HG03378 (cell line): Measurements from ENCODE around the gene DUSP10.

Experiments used
- ATAC-seq: cut with Tn5 transposase; IDR thresholded peaks from one replicate; pipeline ENCODE4 v1.9.1; 2021; ENCODE audit warnings: mild to moderate bottlenecking, moderate library complexity; ENCODE audit not compliant: unreplicated experiment

Gene DUSP10

DNA sequence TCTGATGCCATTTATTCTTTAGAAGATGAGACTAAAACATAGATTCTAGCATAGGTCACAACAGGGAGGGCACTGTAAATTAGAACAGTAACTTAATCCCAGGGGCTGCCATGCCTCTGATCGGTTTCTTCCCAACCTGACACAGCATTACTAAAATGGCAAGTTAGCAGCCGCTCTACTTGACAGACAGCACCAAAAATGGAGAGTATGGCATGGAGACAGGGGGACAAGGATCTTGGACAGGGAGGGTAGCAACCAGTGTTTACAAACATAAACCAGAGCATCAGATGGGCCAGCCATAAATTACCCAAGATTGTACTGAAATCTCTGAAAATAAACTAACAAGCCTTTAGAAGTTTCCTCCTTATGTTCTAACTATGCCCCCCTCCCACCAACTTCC, 5.9 kb downstream of the DUSP10 start:
- no peak for ATAC-seq

DNA sequence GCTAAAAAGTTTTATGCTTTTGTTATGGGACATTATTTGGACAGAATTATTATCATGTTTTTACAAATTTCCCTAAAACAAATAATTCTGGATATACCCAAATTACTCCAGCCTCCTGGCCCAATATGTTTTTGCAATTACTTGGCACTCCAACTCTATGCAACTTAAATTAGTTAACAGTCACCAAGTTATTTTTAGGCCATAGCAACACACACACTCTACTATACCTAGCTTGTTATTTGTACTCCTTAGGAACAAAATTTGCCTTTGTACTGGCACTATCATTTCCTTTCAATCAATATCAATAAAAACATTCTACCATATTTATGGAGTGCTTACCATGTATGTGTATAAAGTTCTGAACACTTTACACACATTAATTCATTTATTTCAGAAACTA, 7.7 kb downstream of the DUSP10 start:
- no peak for ATAC-seq

DNA sequence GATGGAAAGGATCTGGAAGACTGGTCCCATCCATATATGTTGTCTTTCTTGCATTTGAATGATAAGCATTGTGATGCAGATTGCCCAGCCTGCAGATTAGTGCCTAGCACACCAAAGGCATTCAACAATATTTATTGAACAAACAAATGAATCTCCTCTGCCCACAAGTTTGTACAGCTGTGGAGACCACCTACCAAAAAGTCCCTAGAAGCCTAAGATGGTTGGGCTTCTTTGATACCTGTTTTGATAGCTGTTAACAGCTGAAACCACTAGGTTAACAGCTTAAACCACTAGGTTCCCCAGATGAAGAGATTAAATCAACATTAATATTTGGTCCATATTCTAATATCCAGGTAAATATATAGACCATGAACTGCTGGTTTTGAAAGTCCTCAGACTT, 9.8 kb downstream of the DUSP10 start:
- no peak for ATAC-seq

DNA sequence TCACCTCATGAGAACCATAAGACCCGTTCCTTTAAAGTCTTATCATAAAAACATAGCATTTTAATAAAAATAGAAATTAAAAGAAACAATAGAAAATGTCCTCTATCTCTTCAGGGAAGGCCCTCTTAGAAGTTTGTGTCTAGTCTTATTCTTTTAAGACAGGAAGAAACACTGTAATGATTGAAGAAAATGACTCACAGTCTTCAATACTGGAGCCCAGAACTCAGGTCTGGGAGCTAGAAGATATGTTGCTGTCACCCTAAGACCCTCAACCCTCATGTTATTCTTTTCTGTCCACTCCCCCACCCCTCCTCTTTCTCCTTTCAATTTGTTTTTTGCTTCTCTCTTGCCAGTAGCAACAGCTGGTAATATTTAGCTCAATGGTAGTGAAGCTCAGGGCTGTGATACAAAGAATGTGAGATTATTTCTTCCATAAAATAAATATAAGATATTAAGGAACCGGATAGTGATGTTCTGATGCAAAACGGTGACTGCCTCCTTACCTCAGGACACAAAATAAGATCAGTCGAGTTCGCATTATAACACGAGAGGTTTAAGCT, 12.0 kb downstream of the DUSP10 start:
- ATAC-seq: no peak

DNA sequence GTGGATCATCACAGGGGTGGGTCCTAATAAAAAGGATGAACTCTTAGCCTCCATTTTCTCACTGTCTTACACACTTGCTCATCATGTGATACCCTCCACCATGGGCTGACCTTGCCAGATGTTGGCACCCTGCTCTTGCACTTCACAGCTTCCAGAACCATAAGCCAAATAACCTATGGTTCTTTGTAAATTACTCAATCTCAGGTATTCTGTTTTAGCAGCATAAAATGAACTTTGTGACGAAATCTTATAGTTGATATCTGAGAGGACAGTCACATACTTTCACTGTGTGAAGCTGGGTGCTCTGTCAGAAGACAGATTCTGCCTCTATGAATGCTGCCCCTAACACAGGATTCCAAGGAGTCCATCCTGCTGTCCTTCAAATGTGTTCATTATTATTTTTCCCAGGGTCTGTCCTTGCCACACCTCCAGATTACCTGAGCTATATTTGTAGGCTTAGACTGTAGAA, 13.8 kb downstream of the DUSP10 start:
- ATAC-seq: no peak

DNA sequence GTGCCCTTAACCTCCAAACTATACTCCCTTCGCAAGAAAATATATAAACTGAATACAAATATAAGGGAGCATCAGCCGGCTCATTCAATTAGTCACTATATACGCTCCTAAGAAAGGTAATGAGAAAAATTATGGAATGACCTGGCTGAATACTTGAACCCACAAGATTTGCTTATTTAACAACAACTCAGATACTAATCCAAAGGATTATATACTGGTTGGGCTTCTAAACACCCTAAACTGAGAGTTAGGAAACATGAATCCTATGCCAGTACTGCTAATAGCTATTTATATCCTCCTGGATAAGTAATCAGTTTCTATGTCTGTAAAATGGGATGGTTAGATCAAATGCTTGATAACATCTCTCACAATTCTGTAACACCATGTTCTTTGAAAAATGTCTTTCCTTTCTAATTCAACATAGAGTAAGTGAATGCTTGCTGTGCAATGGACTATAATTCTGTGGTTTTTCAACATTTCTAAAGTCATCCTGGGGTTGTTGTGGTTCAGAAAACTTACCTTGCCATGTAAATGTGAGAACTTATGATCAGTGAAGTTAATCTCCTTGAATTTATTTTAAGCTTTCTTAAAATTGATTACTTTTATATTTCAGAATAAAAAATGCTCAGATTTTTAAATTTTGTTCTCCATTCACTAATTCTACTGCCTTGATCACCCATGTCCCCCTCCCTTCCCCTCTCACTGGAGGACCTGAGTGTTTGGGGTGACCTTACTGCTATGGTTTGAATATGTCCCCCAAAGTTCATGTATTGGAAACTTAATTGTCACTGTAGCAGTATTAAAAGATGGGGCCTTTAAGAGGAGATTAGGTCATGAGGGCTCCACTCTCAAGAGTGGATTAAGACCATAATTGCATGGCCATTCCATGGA, 14.5 kb downstream of the DUSP10 start:
- ATAC-seq: no peak

DNA sequence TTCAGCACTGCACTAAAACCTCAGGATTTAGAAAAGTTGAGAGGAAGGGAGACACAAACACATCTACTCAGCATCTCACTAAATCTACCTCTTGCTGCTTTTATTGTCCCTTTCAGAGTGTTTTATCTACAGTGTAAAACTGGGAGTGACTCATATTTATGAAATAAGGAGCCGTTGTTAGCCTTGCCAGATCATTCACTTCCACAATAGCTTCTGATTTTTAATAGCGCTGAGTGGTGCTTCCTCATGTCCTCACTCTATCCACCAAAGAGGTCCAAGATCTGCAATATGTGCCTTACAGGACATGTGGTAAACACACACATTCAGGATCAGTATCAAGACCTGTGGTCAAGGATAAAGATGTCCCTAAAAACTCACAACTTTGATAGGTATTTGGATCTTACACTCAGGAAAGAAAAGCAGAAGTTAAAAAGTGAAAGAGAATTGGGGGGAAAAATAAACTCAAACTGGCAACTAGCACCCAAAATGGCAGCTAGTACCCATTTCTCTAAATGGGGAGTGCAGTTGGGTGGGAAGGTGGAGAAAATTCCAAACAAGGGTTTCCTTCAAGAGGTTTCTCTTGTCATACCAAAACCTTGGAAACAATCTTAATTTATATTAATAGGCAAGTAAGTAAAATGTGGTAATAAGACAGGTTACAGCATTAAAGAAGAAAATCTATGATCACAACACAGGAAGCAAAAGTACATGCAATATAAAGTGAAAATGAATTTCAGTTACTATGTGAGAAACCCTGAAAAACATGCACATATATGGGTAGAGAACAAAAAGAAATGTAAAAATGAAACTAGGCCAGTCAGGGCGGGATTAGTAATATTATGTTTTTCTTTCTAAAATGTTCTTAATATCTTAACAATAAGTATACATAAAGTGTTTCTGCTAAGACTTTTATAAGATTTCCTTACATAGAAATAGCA, 15.9 kb downstream of the DUSP10 start:
- no peak for ATAC-seq

DNA sequence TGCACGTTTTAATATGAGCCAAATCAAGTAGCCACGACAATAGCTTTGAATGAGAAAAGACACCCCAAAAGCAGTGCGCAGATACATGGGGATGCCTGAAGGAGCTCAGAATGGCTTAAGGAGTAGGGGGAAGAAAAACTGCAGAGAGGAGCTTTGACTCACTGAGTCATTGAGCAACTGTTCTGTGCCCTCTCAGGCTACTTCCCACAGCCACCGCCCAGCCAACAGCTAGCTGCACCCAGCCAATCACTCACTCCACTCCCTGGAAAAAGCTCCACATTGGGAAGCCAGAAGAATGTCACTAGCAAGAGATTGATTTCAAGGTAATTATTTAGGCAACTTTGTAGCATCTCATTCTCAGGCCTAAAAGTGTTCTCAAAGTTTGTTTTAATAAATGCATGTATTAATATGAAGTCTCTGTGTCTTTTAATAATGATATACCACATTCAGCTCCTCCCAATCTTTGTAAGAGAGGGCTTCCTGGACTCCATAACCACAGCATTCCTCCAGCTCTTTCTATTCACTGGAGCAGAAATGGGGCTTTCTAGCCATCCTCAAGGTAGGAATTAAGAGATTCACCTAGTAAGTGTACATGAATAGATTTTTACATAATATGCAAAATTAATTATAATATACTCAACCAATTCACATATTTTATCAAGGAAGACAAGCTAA, 16.8 kb downstream of the DUSP10 start:
- ATAC-seq: no peak

DNA sequence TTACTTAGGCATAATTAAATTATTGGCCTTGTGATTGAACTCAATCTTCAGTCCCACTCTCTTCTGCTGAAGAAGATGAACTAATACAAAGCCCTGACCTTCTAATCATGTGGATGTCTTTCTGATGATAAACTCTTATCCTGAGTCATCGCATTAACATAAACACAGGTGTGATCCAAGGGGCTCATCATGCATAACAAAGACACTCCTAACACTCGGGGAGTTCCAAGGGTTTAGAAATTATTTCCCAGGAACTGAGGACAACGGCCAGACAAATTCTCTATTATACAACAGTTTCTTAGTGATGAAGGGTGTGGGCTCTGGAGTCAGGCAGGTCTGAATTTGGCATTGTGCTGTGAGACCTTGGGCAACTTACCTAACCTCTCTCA, 18.0 kb downstream of the DUSP10 start:
- ATAC-seq: no peak

DNA sequence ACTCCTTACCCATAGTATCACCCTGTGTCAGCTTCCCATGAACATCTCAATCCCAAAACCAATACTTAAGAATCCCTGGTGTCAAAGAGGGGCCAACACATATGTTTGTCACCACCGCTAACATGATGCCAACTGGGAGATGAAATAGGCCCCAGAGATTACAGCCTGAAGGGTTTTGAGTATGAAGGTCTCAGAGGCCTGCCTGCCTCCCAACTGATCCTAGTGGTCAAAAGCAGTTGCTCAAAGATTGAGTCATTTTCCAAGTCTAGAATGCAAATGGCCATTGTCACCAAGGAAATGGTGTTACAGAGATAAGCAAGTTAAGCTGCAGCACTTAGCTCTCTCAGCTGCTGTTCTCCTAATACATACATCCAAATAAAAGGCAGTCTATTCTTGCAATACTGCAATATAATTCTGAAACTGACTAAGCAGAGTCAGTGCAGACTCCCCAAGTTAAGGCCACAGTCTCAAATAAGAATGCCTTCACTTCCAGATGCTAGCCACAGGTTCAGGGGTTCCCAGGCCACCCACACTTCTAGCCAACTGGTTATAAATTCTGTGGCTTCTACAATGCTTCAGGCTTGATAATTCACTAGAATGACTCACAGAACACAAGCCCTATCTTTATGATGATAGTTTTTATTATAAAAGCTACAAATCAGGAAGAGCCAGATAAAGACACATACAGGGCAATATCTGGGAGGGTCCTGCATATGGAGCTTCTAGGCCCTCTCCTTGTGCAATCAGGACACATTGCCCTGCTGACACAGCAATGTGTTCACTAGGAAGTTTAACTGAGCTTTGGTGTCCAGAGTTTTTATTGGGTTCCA, 18.7 kb downstream of the DUSP10 start:
- no peak for ATAC-seq

DNA sequence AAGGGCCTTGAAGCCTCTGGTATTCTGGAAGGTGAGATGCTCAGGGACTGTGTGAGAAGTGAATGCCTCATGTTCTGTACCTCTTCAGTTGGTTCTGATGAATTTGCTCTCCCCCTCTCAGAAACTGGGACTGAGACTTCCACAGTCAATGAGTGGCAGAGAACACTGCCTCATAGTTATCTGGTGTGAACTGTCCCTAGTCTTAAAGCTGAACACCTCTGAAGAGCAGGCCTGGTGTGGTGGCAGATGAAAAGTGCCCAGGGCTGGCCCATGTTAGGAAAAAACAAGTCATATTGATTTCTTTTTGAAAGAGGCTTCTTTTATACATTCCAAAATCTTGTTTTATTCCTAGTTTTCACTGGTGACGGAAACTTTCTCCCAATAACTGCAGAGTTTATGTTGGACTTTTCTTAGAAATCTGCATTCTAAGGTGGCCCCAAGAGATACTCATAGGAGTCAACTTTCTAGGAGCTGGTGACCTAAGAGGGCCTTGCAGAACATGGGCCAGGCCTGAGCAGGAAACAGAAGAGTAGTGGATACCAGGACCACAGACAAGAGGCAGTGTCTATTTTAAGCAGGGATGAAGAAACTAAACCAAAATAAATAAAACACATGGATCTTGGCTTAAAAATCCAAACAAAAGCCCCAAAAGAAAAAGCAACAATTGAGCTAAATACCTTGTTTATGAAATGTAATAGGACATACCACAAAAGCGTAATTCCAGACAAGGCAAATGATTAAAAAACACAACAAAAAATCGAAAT, 19.5 kb downstream of the DUSP10 start:
- ATAC-seq: no peak

DNA sequence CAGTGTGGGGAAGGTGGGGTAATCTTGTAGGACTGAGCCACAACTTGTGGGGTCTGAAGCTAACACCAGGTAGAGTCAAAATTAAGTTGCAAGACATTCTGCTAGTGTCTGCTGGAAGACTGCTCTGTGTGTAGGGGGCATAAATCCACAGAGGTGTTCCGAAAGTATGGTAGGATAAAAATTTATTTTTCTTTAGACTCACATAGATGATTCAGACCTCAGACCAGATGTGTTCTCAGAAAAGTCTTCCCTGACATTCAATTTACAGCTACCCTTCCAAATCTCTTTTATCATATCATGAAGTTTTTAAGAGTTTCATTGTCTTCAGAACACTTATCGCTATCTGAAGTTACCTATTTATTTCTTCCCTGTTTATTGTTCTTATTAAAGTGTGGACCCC, 21.3 kb downstream of the DUSP10 start:
- ATAC-seq: no peak

DNA sequence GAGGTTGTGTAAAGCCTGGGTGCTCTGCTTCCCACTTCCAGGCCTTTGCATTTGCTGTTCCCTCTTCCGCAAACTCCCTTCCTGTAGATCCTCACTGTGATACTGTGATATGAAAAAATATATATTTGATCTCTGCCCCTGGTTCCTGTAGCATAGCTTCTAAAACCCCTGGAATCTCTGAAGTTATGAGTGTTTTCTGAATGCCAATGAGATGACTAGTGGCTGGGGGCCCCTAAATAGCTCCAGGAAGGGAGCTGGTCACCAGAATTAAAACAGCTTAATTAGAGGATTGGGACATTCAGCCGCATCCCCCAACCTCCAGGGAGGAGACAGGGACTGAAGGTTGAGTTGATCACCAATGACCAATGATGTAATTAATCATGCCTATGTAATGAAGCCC, 21.9 kb downstream of the DUSP10 start:
- ATAC-seq: no peak

DNA sequence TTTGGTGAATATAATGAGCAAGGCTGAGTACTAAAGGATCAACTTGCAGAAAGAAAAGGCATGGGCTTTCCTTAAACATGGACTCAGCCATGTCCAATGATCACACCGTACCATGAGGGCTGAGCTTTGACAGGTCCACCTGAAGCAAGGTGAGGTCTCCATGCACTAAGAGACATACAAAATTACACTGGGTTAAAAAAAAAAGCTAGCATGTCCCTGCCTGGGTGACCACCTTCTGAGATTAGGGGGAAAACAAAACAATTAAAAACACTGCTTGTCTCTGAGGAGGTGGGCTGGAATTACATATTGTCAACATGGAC, 22.7 kb downstream of the DUSP10 start:
- ATAC-seq: no peak

DNA sequence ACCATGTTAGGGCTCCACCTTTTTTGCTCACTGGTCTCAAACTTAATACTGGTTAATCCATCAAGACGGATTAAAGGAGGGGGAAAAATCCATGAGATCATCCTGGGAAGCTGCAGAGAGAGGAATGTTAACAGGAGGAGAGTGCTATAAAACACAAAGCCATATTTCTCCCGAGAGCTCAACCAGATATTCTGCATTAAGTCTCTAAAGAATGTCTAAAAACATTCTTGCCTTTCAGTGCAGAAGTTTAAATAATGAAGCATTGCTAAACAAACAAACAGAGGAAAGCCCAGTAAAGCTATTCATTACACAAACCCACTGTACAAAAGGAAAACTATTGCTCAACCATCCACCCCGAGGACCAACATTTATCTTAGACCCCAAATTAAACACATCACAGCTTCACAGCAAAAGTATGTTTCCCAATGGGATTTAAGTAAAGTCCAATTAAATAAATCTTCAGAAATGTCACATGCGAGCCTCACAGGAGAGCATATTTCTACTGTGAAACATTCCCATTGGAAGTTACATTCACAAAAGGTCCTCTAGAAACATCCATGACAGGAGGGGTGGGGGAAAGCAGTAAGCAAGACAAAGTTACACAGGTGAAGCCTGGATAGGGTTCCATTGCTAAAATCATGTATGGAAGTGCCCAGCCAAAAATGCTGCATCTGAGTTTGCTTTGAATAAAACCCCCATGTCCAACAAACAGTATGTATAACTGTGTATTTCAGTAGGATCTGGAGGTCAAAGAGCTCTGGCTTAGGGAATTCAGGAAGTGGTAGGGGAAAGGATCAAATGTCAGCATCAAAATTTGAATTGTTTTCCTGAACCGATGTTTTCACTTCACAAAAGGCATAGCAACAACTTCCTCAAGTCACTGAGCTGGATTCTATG, 23.3 kb downstream of the DUSP10 start:
- no peak for ATAC-seq

DNA sequence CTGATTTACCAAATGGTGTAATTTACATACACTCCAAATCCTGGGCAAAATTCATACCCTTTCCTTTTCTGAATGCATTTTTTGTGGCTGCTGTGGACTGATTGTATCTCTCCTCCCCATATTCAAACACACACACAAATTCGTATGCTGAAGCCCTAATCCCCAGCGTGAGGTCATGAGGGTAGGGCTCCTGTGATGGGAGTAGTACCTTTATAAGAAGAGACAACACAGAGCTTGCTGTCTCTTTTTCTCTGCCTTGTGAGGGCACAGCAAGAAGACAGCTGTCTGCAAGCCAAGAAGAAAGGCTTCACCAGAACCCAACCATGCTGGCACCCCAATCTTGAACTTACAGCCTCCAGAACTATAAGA, 24.4 kb downstream of the DUSP10 start:
- no peak for ATAC-seq

DNA sequence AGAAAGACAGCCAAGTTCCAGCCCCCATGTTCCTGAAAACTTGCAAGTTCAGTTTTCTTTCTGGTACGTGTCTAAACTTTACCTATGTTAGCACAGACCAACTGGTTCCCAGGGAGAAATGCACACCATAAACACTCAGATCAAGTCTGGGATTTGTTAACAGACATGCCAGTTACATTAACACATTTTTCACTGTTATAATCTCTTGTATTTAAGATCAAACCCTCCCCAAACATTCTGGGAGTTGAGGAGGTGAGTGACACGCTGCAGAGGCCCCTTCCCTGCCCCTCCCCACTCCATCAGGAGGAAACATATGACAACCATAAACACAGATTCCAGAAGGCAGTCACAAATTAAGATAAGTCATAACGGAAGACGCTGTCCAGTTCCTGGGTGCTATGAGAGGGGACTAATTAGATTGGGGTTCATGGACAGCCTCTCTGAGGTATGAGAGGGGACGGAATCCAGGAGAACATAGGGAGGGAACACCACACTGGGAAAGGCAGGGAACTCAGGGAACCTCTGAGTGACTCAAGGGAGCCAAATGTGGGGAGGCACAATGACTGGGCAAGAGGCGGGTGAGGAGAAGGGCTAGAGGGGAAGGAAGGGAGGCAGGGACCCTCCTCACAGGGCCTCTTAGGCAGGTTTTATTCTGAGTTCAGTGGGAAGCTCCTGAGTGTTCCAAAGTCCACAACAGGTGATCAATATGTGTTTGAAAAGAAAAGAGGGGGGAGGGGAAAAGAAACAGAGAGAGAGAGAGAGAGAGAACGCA, 25.0 kb downstream of the DUSP10 start:
- no peak for ATAC-seq
